ENCODE results near the gene CCDC83. TPM values are rescaled to one million over a fixed set of nuclear protein-coding genes. Genes with fewer than 3 reads are reported as not detected.
"Not testable (repeated sequence)": the region's sequence is repeated elsewhere in the genome, so short reads cannot be mapped to it uniquely, and the experiment has no call there.

CCDC83 gene
- total RNA-seq, 1 experiment from 2014 or later: not detected

DNA sequence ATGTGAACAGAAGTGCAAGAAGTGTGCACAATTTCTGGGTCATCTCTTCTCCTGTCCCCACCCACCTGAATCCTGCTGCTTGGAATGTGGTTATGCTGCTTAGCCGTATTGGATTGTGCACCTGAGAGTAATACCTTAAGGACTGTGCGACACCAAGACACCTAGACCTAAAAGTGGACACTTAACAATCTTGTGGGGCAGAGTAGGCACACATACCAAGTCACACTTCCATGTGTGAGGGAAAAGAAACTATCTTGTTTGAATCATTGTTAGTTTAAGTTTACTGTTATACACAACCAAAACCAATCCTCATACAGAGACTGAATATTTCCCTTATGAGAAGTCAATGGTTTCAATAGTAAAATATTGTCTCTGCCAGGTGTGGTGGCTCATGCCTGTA is 93.7 kb downstream of the CCDC83 start:
- in situ Hi-C loops (cut with HindIII; ENCODE audit: low pct_unique_long_range_greater_than_20kb, low sequenced_read_pairs): no loop called here
- no peak for DNase-seq (ENCODE audit: low read depth, low spot score)

DNA sequence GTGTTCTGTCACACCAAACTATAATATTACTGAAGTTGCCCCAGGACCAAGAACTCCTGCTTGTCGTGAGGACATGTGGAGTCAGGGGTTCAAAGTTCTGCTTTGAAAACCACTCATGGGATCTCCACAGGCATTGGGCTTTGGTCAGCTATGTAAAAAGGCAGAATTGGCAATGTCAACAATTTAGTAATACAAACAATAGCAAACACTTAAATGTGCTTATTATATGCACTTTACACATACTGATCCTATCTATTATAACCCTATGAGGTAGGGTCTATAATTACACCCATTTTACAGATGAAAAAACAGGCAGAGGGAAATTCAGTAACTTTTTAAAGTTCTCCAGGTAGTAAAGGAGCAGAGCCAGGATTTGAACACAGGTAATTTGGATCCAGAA is 94.6 kb downstream of the CCDC83 start:
- in situ Hi-C loops (cut with HindIII; ENCODE audit: low pct_unique_long_range_greater_than_20kb, low sequenced_read_pairs): no loop called here

DNA sequence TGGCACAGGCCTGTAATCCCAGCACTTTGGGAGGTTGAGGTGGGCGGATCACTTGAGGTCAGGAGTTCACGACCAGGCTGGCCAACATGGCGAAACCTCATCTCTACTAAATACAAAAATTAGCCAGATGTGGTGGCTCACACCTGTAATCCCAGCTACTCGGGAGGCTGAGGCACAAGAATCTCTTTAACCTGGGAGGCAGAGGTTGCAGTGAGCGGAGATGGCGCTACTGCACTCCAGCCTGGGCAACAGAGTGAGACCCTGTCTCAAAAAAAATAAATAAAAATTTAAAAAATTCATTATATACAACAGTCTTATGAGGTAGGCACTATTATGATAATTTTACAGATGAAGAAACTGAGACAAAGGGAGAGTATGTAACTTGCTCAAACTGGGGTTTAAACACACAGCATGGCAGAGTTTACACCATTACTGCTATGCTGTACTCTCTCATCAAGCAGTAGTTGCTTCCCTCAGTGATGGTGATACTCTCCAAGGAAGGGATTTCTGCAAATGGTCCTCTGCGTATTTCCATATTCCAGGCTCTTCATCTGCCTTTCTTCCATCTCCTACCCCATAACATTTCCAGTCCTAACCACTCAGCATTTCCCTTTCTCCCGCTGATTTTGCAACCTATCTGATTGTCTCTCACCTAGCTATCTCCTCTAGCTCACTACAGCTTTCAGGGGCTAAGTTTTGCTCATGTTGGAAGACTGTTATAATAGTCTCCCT is 95.3 kb downstream of the CCDC83 start:
- DNase-seq (ENCODE audit: low read depth, low spot score): no peak
- in situ Hi-C loops (cut with HindIII; ENCODE audit: low pct_unique_long_range_greater_than_20kb, low sequenced_read_pairs): no loop called here

More for the DNA sequence above, 94.6 kb downstream of the CCDC83 start:
- no peak for DNase-seq (ENCODE audit: low read depth, low spot score)

- no peak for DNase-seq (ENCODE audit: low read depth, low spot score)
- in situ Hi-C loops (cut with HindIII; ENCODE audit: low pct_unique_long_range_greater_than_20kb, low sequenced_read_pairs): no loop called here
Measured at GRCh38 chr11:85951049-85951405, 95.8 kb downstream of the CCDC83 start.

GRCh38 chr11:85951428-85952107 is 96.4 kb downstream of the CCDC83 start:
- in situ Hi-C loops (cut with HindIII; ENCODE audit: low pct_unique_long_range_greater_than_20kb, low sequenced_read_pairs): no loop called here

GRCh38 chr11:85952108-85952485 is 96.9 kb downstream of the CCDC83 start:
- DNase-seq (ENCODE audit: low read depth, low spot score); in situ Hi-C loops (cut with HindIII; ENCODE audit: low pct_unique_long_range_greater_than_20kb, low sequenced_read_pairs): not testable (repeated sequence)

More at GRCh38 chr11:85951428-85952107, 96.4 kb downstream of the CCDC83 start:
- DNase-seq (ENCODE audit: low read depth, low spot score): no peak

DNA sequence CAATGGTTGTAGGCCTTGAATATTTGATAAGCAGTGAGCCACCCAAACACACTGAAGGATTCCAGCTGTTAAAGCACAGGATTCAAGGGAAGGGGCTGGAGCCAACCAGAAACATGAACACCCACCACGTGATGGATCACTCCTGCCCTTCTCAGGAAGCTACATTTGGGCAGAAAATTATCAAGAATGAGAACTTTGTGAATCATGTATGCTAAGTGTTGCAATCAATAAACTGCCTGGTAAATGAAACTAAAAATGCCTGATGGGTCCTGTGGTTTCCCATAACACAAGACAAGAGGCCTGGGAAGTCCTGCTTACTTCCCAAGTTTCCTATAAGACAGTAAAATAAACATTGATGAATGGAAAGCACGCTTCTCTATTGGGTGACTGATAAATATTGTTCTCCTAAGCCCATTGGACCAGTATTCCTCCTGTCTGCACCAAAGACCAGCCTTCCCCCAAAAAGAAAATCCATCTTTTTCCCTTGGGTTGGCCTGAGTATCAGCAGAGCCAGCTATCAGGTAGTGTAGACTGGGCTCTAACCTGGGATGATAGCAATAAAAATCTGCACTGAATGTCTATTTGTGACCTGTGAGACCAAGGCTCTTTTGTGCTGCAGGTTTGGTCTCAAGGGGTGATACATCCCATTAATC is 98.4 kb downstream of the CCDC83 start:
- in situ Hi-C loops (cut with HindIII; ENCODE audit: low pct_unique_long_range_greater_than_20kb, low sequenced_read_pairs): no loop called here
- no peak for DNase-seq (ENCODE audit: low read depth, low spot score)

- DNase-seq (ENCODE audit: low read depth, low spot score): peak; percentile 77
- in situ Hi-C loops (cut with HindIII; ENCODE audit: low pct_unique_long_range_greater_than_20kb, low sequenced_read_pairs): no loop called here
Measured at GRCh38 chr11:85955531-85955930, 100.3 kb downstream of the CCDC83 start.

DNA sequence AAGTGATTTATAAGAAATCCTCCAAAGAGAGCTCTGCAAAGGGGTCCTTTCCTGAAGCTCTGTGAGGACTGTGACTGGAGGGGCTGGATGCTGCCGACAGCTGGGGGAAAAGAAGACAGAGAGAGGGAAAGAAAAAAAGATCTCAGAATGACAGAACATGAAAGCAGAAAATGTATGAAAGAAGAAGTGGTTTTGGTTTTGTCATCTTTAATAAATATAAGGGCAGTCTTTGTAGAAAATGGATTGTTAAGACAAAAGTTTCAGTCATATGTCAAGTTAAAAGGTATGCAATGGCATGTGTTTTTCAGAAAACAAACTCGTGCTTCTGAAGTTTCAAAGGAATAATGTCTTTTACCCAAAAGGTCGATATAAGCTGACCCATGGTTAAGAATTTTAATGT is 105.5 kb downstream of the CCDC83 start:
- peak; percentile 51 for DNase-seq (ENCODE audit: low read depth, low spot score)
- in situ Hi-C loops (cut with HindIII; ENCODE audit: low pct_unique_long_range_greater_than_20kb, low sequenced_read_pairs): no loop called here

DNA sequence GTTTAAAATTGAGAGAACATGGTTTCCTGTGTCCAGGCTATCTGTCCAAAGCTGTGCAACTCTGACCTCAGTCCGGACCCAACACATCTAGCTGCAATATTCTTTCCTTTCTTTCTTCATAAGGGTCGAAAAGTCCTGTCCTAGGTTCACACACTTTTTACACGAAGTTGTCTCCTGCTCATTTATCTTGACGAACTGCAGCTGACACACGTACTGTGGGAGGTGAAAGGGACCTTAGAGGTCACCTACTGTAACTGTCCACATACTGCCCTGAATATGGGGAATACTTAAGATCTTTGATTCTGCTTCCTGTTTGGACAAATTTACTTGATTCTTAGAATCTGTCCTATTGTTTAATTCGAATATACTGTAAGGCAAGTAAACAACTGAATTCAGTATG is 105.9 kb downstream of the CCDC83 start:
- in situ Hi-C loops (cut with HindIII; ENCODE audit: low pct_unique_long_range_greater_than_20kb, low sequenced_read_pairs): no loop called here
- peak; percentile 22 for DNase-seq (ENCODE audit: low read depth, low spot score)

DNA sequence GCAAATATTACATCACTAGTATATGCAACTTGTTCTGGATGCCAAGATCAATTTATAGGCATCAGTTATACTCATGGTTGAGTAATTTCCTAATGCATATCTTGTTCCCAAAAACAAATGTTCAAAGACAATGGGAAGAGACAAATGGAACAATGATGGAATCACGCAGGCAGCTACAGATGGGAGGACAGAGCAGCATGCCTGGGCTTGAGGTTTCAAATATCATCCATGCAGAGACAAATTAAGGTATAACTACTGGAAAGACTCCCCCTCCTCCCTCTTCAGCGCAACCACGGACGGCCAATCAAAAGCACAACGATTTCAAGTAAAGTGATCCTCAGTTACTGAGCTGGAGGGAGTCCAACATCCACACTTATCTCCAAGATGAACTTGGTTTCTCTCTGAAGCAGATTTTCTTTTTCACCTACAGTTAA is 106.8 kb downstream of the CCDC83 start:
- DNase-seq (ENCODE audit: low read depth, low spot score): no peak
- in situ Hi-C loops (cut with HindIII; ENCODE audit: low pct_unique_long_range_greater_than_20kb, low sequenced_read_pairs): no loop called here

GRCh38 chr11:85965202-85965601 is 110.0 kb downstream of the CCDC83 start:
- no peak for DNase-seq (ENCODE audit: low read depth, low spot score)
- in situ Hi-C loops (cut with HindIII; ENCODE audit: low pct_unique_long_range_greater_than_20kb, low sequenced_read_pairs): no loop called here

DNA sequence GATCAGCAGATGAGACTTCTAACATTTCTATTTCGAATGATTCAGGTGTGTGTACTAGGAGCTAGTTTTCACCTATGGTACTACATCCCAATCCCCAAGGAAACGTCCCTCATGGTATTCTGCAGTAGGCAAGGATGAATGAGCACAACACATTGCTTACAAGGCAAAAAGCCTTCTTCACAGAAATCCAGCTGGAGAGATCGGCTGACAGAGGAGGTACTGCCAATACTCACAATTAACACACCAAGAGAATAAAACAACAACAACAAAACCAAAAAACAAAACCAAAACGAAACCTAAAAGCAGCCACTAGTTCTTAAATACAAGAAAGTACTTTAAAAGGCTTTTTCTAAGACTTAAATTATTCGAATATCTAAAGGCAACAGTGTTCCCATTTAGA is 112.3 kb downstream of the CCDC83 start:
- in situ Hi-C loops (cut with HindIII; ENCODE audit: low pct_unique_long_range_greater_than_20kb, low sequenced_read_pairs): no loop called here
- DNase-seq (ENCODE audit: low read depth, low spot score): no peak

Other genes starting within 250 kb of the CCDC83 start
- gene DLG2, start 228.0 kb upstream of the CCDC83 start, total RNA-seq (2014; rRNA removed; shearing (Covaris generic)): not detected in 2 replicates
- gene TMEM126B, start 226.8 kb upstream of the CCDC83 start, total RNA-seq (2014; rRNA removed; shearing (Covaris generic)): 83.7 and 86.2 TPM in 2 replicates
- 50.4 and 53.2 TPM in 2 replicates for gene TMEM126A, start 207.4 kb upstream of the CCDC83 start, total RNA-seq (2014; rRNA removed; shearing (Covaris generic))
- gene CREBZF, start 190.3 kb upstream of the CCDC83 start, total RNA-seq (2014; rRNA removed; shearing (Covaris generic)): 26.8 and 28.3 TPM in 2 replicates
- gene CCDC89, start 169.2 kb upstream of the CCDC83 start, total RNA-seq (2014; rRNA removed; shearing (Covaris generic)): 1.2 and 1.4 TPM in 2 replicates
- 43.7 and 47.5 TPM in 2 replicates for gene SYTL2, start 44.2 kb upstream of the CCDC83 start, total RNA-seq (2014; rRNA removed; shearing (Covaris generic))
- gene PICALM, start 213.7 kb downstream of the CCDC83 start, total RNA-seq (2014; rRNA removed; shearing (Covaris generic)): 123 and 127 TPM in 2 replicates

Data from SK-MEL-5 (cell line).